ENCODE data around the gene KLHL36.
"Not testable (repeated sequence)": the region's sequence is repeated elsewhere in the genome, so short reads cannot be mapped to it uniquely, and the experiment has no call there.

KLHL36 gene

DNA sequence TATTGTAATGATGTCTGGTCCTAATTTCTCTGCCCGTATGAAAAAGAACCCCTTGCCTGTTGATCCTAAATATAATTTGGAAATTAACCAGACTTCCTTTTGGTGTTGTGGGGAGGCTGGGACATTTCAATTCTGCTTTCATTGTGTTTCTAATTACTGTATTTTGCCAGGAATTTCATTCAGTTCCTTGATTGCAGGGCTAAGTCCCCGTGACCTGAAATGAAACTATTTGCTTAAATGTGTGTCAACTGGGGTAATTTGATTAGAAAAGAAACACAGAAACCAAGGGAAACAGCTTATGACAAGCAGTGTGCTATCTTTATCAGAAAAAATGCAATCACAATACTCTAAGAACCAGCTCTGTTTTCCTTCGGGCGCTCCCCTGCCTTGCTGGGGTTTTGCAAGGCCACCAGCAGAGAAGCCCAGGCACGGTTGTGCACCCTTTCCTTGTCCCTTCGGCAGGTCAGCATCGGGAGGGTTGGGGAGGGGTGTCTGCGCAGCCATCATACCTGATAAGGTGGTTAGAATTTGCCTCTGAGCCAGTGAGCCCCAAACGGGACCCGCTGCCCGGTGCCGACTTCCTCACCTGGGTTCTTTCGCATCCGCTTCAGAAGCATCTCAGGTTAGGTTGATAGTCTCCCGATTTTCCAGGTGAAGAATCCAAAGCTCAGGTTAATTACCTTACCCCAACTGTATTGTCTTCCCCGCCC, 19.4 kb downstream of the KLHL36 start:
- DNase-seq (ENCODE audit: low read depth in 1 of 2, low spot score in 1 of 2), result no peak

DNA sequence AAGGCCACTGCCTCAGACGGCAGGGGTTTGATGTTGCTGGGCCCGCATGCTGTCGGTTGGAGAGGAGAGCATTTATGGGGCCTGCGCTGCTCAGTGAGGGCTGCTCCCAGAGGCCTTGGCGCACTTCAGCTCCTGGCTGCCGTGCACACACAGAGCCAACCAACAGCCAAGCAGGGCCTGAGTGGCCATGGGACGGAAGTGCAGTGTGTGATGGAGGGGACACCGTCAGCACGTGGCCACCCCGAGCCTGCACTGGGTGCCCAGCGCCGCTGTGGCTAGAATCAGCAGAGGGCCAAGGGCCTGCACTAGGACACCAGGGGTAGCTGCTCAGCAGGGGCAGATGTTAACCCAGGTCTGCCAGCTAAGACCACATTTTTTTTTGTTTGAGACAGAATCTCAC, 21.8 kb downstream of the KLHL36 start:
- DNase-seq (ENCODE audit: low read depth in 1 of 2, low spot score in 1 of 2), result no peak

DNA sequence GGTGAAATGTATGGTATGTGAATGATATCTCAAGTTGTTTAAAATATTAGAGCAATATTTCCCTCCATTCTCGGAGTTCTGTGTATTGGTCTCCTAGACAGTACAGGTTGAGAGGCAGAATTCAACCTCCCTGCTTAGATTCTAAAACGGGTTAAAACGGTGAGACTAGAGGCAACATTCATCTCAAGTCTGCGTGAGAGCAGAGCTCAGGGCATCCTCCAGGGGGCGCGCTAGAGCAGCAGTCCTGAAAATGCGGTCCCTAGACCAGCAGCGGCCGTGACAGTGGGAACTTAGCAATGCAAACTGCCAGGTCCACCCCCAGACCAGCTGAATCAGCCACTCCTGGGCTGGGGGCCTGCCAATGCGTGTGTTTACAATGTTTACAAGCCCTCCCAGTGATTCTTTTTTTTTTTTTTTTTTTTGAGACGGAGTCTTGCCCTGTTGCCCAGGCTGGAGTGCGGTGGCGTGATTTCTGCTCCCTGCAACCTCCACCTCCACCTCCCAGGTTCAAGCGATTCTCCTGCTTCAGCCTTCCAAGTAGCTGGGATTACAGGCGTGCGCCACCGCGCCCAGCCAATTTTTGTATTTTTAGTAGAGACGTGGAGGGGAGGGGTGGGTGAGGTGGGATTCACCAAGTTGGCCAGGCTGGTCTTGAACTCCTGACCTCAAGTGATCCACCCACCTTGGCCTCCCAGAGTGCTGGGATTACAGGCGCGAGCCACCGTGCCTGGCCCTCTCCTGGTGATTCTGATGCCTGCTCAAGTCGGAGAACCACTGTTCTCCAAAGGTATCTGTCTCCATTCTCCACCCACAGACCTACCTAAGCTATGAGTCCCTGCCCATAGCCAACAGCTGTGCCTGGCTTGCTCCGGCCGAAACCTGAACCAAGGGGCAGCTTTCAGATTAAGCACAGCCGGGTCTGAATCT, 24.2 kb downstream of the KLHL36 start:
- peak; percentile 62 to 70 for DNase-seq (ENCODE audit: low read depth in 1 of 2, low spot score in 1 of 2)

DNA sequence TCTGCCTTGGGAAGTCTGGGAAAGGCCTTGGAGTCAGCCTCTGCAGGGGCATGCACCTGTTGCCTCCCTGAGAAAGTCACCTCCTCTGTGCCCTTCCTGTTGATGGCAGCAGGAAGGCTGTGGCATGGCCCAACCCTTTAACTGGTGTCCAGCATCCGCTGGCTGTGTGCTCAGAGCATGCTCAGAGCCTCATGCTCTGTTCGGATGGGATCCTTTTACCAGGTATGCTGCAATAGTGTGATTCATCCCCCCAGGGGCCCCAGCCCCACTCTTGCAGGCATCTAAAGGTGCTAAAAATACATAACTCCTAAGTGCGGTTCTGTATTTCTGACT, 24.9 kb downstream of the KLHL36 start:
- DNase-seq (ENCODE audit: low read depth in 1 of 2, low spot score in 1 of 2), result no peak

DNA sequence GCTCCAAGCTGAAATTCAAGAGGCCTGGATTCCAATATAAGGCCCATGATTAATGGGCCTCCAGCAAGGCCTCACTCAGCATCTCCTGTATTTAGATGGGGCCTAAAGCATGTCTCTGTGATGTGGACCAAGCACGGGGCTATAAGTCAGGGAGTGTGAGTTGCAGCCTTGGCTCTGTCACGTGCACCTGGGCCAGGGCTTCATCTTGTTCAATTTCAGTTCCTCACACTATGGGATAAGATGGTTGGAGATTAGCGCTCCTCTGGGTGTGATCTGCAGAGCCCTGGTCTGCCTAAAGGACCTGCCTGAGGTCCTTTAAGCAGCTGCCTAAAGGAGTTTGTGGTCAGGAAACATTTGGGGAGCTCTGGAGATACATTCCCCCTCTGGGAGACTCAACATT, 25.2 kb downstream of the KLHL36 start:
- no peak for DNase-seq (ENCODE audit: low read depth in 1 of 2, low spot score in 1 of 2)

DNA sequence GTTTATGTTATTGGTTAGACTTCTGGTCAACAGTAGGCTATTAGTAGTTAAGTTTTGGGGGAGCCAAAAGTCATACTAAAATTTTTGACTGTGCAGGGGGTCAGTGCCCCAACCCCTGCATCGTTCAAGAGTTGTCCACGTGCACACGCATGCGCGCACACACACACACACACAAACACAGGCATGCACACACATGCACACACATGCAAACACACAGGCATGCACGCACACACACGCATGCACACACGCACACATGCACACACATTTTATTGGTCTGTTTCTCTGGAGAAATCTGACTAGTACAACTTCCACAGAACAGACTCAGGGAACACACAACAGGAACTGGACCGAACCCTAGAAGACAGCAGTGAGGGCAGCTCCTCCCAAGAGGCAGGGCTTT, 27.1 kb downstream of the KLHL36 start:
- no peak for DNase-seq (ENCODE audit: low read depth in 1 of 2, low spot score in 1 of 2)

DNA sequence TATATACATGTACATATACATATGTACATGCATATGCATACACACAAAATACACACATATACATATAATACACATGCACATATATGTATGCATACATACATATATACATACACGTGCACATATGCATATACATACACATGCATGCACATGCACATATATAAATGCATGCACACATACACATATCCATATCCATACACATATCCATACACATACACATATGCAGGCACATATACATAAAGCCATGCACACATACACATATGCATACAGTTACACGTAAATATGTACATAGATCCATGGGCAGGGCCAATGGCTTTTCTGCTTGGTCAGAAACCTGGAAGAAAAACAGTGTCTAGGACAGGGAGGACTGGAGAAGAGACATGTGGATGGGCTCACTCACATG, 27.6 kb downstream of the KLHL36 start:
- no peak for DNase-seq (ENCODE audit: low read depth in 1 of 2, low spot score in 1 of 2)

DNA sequence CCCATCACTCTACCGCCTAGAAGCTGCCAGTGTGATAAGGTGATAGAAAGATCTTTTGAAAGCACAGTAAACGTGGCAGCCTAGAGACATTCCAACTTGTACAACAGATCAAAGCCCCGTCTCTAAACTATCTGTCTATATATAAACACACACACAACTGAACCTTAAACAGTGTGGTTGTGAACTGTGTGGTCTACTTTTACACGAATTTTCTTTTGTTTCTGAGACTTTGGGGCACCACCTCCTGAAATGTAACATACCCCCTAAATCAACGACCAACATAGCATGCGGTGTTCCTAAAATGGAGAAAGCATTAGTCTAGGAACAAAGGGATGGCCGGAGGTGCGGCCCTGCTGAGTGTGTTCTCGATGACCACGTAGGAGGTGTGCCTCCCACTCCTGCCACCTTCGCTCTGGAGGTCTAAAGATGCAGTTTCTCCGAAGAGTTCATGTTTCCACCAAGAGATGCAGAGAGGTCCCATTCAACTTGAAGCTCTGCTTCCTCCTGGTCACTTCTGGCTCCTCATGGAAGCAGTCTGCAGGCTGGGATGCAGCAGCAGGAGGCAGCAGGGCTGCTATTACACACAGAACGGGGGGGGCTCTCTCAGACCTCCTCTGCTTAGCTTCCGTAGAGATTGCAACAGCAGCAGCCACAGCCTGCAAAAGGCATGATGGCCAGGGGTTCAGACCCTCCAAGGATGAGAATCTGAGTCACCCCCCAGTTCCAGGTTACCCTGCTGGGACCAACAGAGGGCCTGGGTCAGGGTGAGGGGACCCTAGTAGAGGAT, 28.9 kb downstream of the KLHL36 start:
- no peak for DNase-seq (ENCODE audit: low read depth in 1 of 2, low spot score in 1 of 2)

DNA sequence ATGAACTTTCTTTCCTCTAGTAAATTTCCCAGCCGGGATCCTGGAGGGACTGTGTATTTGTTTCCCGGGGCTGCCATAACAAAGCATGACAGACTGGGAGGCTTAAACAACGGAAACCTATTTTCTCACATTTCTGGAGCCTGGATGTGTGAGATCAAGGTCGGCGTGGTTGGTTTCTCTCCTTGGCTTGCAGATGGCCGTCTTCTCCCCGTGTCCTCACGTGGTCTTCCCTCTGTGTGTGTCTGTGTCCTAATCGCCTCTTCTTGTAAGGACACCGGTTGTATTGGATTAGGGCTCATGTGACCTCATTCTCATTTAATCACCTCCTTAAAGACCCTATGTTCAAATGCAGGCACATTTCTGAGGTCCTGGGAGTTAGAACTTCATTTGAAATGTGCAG, 29.5 kb downstream of the KLHL36 start:
- no peak for DNase-seq (ENCODE audit: low read depth in 1 of 2, low spot score in 1 of 2)

DNA sequence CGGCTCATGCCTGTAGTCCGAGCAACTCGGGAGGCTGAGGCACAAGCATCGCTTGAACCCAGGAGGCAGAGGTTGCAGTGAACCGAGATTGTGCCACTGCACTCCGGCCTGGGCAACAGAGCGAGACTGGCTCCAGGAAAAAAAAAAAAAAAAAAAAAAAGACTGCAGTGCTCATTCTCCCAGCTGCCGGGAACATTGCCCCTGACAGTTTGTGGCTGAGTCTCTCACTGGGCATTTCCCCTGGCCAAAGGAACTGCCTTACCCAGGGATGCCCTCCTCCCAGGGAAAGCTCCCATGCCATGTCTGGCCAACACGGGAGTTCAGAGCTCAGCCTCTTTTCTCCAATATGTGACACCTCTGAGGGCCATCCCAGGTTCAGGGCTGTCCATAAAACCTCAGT, 30.2 kb downstream of the KLHL36 start:
- DNase-seq (ENCODE audit: low read depth in 1 of 2, low spot score in 1 of 2), result no peak

DNA sequence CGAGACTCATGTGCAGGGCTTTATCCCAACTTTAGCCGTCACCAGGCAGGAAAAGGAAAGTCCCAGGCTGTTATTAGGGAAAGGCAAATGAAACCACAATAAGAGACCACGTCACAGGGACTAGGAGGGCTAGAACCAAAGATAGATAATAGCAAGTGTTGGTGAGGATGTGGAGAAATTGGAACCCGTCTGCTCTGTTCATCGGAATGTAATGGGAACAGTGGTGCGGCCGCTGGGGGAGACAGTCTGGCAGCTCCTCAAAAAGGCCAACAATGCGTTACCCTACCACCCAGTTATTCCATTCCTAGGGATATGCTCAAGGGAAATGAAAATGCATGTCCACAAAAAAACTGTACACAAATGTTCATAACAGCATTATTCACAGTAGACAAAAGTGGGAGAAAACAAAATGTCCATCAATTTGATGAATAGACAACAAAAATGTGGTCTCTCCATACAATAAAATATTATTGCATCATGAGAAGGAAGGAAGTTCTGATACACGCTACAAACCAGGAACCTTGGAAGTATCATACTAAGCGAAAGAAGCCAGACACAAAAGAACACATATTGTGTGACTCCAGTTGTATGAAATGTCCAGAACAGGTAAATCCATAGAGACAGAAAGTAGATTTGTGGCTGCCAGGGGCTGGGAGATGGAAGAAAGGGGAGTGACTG, 32.0 kb downstream of the KLHL36 start:
- DNase-seq (ENCODE audit: low read depth in 1 of 2, low spot score in 1 of 2), result no peak

DNA sequence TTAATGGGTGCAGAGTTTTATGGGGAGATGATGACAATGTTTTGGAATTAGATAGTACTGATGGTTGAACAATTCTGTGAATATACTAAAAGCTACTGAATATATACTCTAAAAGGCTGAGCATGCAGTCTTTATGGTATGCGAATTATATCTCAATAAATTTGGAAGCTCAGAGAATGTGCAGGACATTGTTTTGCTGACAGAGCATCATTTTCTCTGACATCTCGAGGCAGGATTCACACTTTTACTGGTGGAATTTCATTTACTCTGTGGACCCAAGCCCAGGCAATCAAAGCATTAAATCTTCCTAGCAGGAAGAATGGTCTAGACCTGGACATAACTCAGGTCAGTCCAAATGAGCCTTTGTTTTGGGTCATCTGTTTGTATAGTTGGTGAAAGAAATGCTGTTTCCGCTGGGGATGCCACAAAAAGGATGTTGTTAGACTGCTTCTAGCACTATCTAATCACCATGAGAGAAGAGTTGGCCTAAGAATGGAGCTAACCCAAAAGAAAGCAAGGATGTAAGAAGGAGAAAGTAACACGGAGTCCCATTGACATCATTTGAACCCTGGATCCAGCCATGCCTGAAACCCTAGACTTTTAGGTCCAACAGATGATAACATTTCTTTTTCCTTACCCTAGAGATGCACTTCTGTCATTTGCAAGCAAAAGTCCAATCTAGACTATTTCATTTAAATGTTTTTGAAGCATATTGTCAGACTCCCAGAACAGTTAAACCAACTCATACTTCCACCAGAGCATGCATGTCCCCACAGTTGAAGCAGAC, 32.7 kb downstream of the KLHL36 start:
- DNase-seq (ENCODE audit: low read depth in 1 of 2, low spot score in 1 of 2), result no peak

DNA sequence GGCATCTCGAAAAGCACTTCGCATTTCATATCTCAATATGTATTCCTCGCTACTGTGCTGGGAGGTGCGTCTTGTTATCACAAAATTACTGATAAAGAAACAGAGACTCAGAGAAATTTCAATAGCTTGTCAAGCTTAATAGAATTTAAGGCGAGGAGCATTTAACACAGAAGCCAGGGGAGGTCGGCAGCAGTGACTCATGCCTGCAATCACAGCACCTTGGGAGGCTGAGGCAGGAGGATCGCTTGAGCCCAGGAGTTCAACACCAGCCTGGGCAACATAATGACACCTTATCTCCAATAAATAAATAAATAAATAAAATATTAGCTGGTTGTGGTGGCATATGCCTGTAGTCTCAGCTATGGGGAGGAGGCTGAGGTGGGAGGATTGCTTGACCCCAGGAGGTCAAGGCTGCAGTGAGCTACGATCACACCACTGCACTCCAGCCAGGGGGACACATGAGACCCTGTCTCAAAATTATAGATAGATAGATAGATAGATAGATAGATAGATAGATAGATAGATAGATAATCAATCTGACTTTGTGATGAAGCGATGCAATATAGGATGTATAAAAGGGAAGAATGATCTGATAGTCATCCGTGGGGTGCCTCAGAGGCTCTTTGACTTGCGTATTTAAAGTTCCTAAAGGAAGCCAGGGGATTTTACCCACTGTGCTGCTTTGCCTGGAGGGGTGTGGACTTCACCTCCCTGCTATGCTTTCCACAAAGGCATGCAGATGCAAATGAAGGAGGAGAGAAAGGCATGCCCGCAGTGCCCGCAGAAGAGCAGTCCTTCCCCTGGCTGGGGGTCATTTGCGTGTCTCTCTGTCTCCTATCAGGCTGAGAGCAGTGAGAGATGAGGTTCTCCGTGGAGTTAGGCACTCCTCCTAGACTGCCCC, 35.6 kb downstream of the KLHL36 start:
- DNase-seq (ENCODE audit: low read depth in 1 of 2, low spot score in 1 of 2), result no peak

DNA sequence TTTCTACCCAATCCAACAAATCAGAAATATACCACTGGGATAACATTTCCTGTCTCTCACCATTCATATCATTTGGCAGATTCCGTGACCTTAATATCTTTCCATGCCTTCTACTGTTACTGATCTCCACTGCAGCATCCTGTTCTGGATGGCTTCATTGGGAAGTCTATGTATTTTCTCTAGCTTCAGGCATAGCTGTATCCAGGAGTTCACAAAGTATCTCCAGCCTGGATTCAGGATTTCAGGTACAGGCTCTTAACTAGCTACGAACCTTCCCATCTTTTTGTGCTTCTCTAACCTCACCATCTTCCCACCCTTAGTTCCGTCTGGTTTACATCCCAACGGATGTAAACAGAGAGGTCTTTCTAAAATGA, 36.3 kb downstream of the KLHL36 start:
- DNase-seq (ENCODE audit: low read depth in 1 of 2, low spot score in 1 of 2), result no peak

DNA sequence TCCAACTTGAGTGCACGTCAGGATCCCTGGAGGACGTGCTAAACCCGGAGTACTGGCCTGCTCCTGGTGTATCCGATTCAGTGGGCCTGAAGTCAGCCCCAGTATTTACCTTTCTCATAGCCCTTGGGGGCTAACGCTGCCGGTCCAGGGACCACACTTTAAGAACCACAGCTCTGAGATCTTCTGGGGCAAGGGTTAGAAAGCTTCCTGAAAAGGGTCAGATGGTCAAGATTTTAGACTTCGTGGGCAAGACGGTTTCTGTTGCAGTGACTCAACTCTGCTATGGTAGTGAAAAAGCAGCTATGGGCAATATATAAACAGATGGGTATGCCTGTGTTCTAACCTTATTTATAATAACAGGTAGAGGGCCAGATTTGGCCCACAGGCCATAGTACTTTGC, 36.9 kb downstream of the KLHL36 start:
- no peak for DNase-seq (ENCODE audit: low read depth in 1 of 2, low spot score in 1 of 2)

DNA sequence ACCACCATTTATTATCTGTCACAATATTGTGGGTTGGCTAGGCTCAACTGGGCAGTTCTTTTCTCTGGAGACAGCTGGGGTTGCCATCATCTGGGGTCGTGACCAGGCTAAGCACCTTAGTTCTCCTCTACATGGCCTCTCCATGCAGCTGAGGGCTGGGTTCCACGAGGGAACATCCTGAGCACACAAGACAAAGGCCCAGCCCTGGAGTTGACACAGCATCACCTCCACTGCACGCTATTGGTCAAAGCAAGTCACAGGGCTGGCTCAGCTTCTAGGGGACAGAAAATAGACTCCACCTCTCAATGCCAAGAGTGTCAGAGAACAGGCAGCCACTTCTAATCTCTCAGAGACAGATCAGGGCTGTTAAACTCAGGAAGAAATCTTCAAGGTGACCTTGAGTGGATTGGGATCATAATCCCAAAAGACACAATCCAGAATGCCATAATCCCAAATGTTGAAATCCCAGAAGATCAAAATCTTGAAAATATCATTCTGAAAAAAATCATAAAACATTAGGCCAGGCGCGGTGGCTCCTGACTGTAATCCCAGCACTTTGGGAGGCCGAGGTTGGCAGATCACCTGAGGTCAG, 38.5 kb downstream of the KLHL36 start:
- DNase-seq (ENCODE audit: low read depth in 1 of 2, low spot score in 1 of 2), result no peak

DNA sequence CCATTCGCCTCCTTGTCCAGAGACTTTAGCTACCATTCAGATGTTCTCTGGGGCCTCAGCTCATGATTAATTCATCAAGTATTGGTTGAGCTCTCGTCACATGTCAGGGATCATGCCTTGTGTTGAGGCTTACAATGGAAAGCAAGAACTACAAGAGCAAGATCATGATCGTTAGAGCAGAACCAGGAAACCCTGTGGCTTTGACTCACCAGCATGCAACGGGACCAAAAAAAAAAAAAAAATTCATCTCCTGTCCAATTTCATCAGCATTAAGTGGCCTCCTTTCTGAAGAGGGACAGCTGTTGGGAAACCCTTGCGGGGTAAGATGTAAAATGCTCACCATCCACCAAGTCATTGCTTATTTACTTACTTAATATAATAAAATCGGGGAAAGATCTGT, 39.4 kb downstream of the KLHL36 start:
- no peak for DNase-seq (ENCODE audit: low read depth in 1 of 2, low spot score in 1 of 2)

DNA sequence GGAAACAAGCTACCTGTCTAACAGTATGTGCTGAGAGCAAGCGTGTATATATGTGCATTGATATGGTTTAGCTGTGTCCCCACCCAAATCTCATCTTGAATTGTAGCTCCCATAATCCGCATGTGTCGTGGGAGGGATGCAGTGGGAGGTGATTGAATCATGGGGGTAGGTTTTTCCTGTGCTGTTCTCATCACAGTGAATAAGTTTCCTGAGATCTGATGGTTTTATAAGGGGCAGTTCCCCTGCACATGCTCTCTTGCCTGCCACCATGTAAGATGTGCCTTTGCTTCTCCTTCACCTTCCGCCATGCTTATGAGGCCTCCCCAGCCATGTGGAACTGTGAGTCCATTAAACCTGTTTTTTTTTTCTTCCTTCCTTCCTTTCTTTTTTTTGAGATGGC, 39.9 kb downstream of the KLHL36 start:
- DNase-seq (ENCODE audit: low read depth in 1 of 2, low spot score in 1 of 2), result not testable (repeated sequence)

DNA sequence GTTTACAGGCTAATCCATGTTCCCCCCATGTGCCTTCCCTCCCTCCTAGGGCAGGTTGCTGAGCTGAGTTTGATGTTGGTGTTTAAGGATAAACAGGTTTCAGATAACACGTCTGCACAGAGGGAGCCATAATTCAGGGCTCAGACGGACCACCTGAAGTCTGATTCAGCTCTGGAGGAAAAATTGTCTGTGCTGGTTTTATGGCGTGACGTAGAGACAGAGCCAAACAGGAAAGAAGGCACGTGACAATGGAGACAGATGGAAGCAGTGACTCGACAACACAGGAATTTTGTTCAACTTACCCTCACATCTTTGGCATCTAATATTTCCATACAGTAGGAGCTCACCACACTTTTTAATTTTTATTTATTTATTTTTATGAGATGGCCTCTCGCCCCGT, 40.8 kb downstream of the KLHL36 start:
- DNase-seq (ENCODE audit: low read depth in 1 of 2, low spot score in 1 of 2), result no peak

Measured in activated CD4-positive, alpha-beta T cell treated with anti-CD3 and anti-CD28 coated beads, Interleukin-2, amount 50 U/mL, for 24 hours (primary cell).